SK-N-MC (cell line): ENCODE results near the gene MAGEA12.
"Not testable (repeated sequence)": the region's sequence is repeated elsewhere in the genome, so short reads cannot be mapped to it uniquely, and the experiment has no call there.

Experiments
- DNase-seq: peaks from one replicate; pipeline ENCODE4 v3.0.0-alpha.2; 2011; ENCODE audit warnings: low read depth, low spot score
- H3K27ac ChIP-seq: fragments of 200-600 bp; sonication (generic); 2 replicates; pipeline ENCODE4 v1.5.1; 2016; ENCODE audit warnings: mixed run types
- H3K36me3 ChIP-seq: fragments of 200-600 bp; sonication (generic); 2 replicates; pipeline ENCODE4 v1.6.1; 2017; ENCODE audit warnings: antibody characterized with exemption, low read length, mixed read lengths; ENCODE audit not compliant: insufficient read depth
- H3K4me3 ChIP-seq: fragments of 200-600 bp; sonication (generic); 2 replicates; pipeline ENCODE4 v1.5.1; 2016
- H3K9ac ChIP-seq: fragments of 200-600 bp; sonication (generic); 2 replicates; pipeline ENCODE4 v1.8.0; 2017; ENCODE audit warnings: mixed run types, mixed read lengths; ENCODE audit not compliant: insufficient read length
- H3K9me3 ChIP-seq: fragments of 200-600 bp; sonication (generic); 2 replicates; pipeline ENCODE4 v1.6.1; 2017; ENCODE audit warnings: low read depth, mild to moderate bottlenecking, antibody characterized with exemption, low read length, moderate library complexity, mixed read lengths
- EZH2 ChIP-seq: fragments of 200-600 bp; sonication (generic); IDR thresholded peaks from one replicate; pipeline ENCODE4 v1.6.1; 2017; ENCODE audit warnings: antibody characterized with exemption
- FOXP2 ChIP-seq: optimal IDR thresholded peaks from 2 replicates; pipeline ENCODE3; 2011; ENCODE audit warnings: mild to moderate bottlenecking, moderate library complexity; ENCODE audit not compliant: insufficient read depth; ENCODE audit errors: extremely low read length, control extremely low read depth
- POLR2AphosphoS5 ChIP-seq: IDR thresholded peaks from 2 replicates; pipeline ENCODE4 v1.6.1; 2012; ENCODE audit warnings: mild to moderate bottlenecking, low read depth, low read length, borderline replicate concordance

The MAGEA12 gene

GRCh38 chrX:152733261-152733975 lies at the start of gene MAGEA12, which contains the start of gene CSAG1:
Gene MAGEA12 (plus strand): TSS chrX:152733757. CDS start chrX:152736162, 2,405 bp downstream.
Gene CSAG1 (minus strand): TSS chrX:152733721. CDS start chrX:152732460, 1,261 bp downstream.
- Histone ChIP-seq H3K4me3 (no peak within 1 kb of the TSS), H3K9me3 (no peaks in the 10 kb centered on the region), H3K9ac (no peak within 1 kb of the TSS), H3K27ac (no peak within 1 kb of the TSS), H3K36me3 (no peaks in the 10 kb centered on the region)
- no peak for DNase-seq
- TF ChIP-seq POLR2AphosphoS5, result no peak
- no peak for TF ChIP-seq FOXP2

- not testable (repeated sequence) for H3K9ac ChIP-seq, H3K36me3 ChIP-seq, H3K9me3 ChIP-seq, H3K4me3 ChIP-seq, DNase-seq, H3K27ac ChIP-seq
Measured at GRCh38 chrX:152697952-152698931, 35.3 kb upstream of the MAGEA12 start, which contains the start of gene MAGEA3. Gene MAGEA3 (plus strand): TSS chrX:152698794. CDS start chrX:152700833, 2,039 bp downstream.

GRCh38 chrX:152700390-152700789 lies 33.2 kb upstream of the MAGEA12 start:
- H3K9me3 ChIP-seq, DNase-seq, H3K9ac ChIP-seq, H3K4me3 ChIP-seq, H3K36me3 ChIP-seq, H3K27ac ChIP-seq: not testable (repeated sequence)

GRCh38 chrX:152706500-152706899 lies 27.1 kb upstream of the MAGEA12 start:
- not testable (repeated sequence) for H3K27ac ChIP-seq, H3K4me3 ChIP-seq, H3K9me3 ChIP-seq, H3K36me3 ChIP-seq, DNase-seq, H3K9ac ChIP-seq

GRCh38 chrX:152709173-152709572 lies 24.4 kb upstream of the MAGEA12 start, which contains the start of gene CSAG2:
Gene CSAG2 (minus strand): TSS chrX:152709273. CDS start chrX:152709112, 161 bp downstream.
- not testable (repeated sequence) for H3K9me3 ChIP-seq, H3K4me3 ChIP-seq, H3K36me3 ChIP-seq, H3K27ac ChIP-seq, DNase-seq, H3K9ac ChIP-seq

GRCh38 chrX:152713195-152713594 lies 20.4 kb upstream of the MAGEA12 start:
- not testable (repeated sequence) for H3K27ac ChIP-seq, H3K9me3 ChIP-seq, H3K4me3 ChIP-seq, H3K36me3 ChIP-seq, DNase-seq, H3K9ac ChIP-seq

GRCh38 chrX:152713815-152714787 lies 19.5 kb upstream of the MAGEA12 start, which contains the start of gene MAGEA2B:
Gene MAGEA2B (plus strand): TSS chrX:152714628. CDS start chrX:152717107, 2,479 bp downstream.
- H3K9me3 ChIP-seq, DNase-seq, H3K36me3 ChIP-seq, H3K9ac ChIP-seq, H3K4me3 ChIP-seq, H3K27ac ChIP-seq: not testable (repeated sequence)

- no peak overlapping the region for H3K9ac ChIP-seq
- H3K9me3 ChIP-seq, result no peaks in the 10 kb centered on the region
- H3K27ac ChIP-seq, result no peak overlapping the region
- no peak overlapping the region for H3K4me3 ChIP-seq
- TF ChIP-seq POLR2AphosphoS5 (no peak), FOXP2 (no peak), EZH2 (no peak)
- no peaks in the 10 kb centered on the region for H3K36me3 ChIP-seq
- DNase-seq, result no peak
Measured at GRCh38 chrX:152725409-152725808, 8.1 kb upstream of the MAGEA12 start.

GRCh38 chrX:152734143-152734858 lies 744 bp downstream of the MAGEA12 start:
- H3K9ac ChIP-seq, DNase-seq, H3K4me3 ChIP-seq, H3K27ac ChIP-seq, H3K9me3 ChIP-seq, H3K36me3 ChIP-seq: not testable (repeated sequence)
